ENCODE measurements around the gene NDUFS2.

NDUFS2 gene

DNA sequence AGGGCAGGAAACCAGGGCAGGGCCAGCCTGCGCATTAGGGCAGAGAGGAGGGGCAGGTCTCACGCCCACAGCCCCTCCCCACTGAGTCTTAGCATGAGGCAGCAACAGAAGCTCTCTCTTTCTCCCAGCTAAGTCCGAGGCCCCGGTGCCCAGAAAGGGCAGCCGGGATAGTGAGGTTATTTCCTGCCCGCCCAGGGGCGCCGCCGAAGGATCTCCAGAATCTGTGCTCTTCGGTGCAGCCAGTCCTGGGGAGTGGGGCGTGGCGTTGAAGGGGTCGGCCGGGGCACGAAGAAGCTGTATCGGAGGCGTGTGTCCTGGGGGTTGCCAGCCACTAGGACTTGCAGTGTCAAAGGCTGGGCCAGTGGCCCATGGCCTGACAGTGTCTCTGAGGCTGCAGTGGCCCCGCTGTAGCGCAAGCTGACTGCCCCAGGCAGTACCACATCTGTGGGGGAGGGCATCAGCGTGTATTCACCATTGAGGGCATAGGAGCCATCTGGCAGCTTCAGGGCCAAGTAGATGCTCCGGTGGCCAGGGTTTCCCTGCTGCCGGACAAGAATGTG, 11.1 kb upstream of the NDUFS2 start:
- DNase-seq = no peak
- in situ Hi-C loops (cut with MboI; ENCODE audit: low pct_unique_long_range_greater_than_20kb, low sequenced_read_pairs) = loop anchor here (25.0 kb wide), 1 partner anchor 196 kb away; no protein-coding TSS in a partner anchor

DNA sequence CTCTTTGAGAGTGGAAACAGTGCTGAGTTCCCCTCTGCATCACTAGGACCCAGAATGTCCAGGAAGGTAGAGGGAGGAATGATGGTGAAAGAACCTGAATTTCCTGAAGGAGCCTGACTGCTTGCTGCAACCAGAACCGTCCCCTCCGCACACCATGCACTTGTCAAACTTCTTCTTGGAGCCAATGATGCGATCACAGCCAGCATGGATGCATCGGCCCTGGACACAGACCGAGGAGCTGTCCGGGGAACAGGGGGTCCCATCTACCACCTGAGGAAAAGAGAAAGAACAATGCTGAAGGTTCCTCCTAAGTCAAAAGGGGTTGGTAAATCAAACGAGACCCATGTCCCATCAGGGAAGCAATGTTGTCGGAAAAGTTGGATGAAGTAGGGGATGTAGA, 10.2 kb upstream of the NDUFS2 start:
- DNase-seq = no peak
- in situ Hi-C loops (cut with MboI; ENCODE audit: low pct_unique_long_range_greater_than_20kb, low sequenced_read_pairs) = loop anchor here (25.0 kb wide), 1 partner anchor 195 kb away; no protein-coding TSS in a partner anchor

DNA sequence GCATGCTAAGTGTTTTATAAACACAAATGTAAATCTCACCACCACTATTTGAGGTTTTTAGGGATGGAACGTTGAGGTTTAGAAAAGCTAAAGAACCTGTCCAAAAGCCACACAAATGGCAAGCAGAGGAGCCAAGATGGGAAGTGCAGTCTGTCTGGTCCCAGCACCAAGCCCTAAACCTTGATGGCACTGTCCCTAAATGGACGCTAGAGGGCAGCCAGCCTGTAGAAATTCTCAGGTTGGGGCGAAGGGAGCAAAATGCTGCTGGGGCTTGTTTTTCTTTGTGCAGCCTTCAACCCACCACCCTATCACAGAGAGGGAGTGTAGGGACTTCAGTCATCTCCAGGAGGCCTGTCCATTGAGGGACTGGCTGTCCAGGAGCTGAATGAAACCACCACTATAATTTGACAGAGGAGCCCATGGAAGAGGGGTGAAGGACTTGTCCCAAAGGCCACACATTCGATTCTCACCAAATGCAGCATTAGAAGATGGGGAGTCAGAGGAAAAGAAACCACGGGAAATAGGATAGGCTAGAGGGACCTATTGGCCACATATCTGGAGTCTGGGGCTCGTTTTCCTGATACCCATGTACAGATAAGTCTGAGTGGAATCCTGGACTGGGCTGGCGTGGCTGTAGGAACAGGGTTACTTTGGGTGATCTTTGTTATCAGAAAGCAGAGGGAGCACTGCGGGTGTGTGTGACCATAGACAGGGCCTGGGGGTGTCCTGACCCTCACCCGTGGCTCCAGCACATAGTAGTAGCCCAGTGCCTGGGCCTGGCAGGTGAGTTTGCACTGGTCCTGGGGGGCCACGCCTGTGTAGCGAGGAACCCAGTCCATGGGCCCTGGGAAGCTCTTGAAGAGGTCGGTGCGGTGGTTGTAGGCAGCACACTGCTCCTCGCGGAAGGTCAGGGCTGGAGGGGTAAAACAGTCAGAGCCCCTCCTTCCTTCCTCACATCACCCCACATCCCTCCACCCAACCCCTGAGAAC, 9.4 kb upstream of the NDUFS2 start:
- peak; percentile 86 for DNase-seq
- in situ Hi-C loops (cut with MboI; ENCODE audit: low pct_unique_long_range_greater_than_20kb, low sequenced_read_pairs) = loop anchor here (25.0 kb wide), 1 partner anchor 195 kb away; no protein-coding TSS in a partner anchor

DNA sequence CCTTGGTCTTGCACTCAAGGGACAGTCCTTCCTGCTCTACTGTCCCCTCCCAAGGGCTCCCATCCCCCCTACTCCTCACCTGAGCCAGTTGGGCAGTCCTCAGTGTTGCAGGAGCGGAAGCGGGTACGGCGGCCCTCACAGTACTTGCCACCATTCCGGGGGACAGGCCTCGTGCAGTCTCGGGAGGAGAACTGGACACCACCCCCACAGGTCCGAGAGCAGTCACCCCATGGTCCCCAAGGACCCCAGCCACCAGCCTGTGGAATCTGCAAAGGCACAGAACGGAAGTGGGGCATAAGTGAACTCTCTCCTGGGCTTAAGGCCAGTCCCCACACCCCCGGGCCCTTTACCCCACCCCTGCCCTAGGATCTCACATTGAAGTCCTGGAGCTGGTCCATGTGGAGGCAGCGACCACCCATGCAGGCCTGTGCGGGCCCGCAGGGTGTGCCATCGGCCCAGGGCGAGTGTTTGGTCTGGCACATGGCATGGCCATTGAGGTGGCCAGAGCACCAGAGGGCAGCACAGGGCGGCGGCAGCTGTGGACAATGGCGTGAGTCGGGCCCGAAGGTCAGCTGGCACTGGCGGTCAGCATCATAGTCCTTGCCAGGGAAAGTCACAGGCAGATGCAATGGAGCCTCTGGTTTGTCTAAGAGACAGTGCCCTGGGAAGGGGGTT, 8.5 kb upstream of the NDUFS2 start:
- in situ Hi-C loops (cut with MboI; ENCODE audit: low pct_unique_long_range_greater_than_20kb, low sequenced_read_pairs) = loop anchor here (25.0 kb wide), 1 partner anchor 194 kb away; no protein-coding TSS in a partner anchor
- no peak for DNase-seq

DNA sequence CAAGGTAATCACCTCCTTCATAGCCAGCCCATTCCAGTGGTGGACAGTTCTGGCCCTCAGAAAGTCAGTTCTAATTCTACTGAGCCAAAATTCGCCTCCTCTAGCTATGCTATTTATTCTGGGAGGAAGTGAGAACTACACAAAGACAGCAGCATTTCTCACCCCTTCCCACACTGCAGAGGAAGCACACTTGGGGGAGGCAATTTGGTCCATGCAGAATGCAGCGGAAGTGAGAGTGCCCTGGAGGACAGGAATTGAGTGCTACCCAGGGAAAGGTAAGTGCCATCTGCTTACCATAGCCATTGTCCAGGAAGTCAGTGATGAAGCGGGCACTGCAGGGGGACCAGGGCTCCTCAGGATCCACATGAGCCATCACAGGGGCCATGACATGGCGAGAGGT, 7.0 kb upstream of the NDUFS2 start:
- DNase-seq = peak; percentile 19
- in situ Hi-C loops (cut with MboI; ENCODE audit: low pct_unique_long_range_greater_than_20kb, low sequenced_read_pairs) = loop anchor here (25.0 kb wide), 1 partner anchor 192 kb away; no protein-coding TSS in a partner anchor

DNA sequence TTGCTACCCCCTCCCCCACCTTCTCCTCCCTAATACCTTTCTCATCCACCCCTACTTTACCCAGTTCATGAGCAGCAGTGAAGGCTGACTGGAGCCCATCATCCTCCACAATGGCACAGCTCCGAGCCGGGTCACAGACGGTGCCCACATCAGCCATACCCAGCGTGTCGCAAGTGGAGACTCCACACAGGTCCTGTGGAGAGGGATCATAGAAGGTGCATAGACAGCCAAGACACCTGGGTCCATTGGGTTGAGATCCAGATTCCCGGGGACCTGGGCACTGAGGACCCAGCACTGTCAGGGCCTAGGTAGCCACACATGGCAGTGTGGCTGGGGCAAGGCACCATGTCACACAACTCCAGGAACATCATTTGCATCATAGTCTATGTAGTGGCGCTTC, 6.1 kb upstream of the NDUFS2 start:
- in situ Hi-C loops (cut with MboI; ENCODE audit: low pct_unique_long_range_greater_than_20kb, low sequenced_read_pairs) = loop anchor here (25.0 kb wide), 1 partner anchor 191 kb away; no protein-coding TSS in a partner anchor

DNA sequence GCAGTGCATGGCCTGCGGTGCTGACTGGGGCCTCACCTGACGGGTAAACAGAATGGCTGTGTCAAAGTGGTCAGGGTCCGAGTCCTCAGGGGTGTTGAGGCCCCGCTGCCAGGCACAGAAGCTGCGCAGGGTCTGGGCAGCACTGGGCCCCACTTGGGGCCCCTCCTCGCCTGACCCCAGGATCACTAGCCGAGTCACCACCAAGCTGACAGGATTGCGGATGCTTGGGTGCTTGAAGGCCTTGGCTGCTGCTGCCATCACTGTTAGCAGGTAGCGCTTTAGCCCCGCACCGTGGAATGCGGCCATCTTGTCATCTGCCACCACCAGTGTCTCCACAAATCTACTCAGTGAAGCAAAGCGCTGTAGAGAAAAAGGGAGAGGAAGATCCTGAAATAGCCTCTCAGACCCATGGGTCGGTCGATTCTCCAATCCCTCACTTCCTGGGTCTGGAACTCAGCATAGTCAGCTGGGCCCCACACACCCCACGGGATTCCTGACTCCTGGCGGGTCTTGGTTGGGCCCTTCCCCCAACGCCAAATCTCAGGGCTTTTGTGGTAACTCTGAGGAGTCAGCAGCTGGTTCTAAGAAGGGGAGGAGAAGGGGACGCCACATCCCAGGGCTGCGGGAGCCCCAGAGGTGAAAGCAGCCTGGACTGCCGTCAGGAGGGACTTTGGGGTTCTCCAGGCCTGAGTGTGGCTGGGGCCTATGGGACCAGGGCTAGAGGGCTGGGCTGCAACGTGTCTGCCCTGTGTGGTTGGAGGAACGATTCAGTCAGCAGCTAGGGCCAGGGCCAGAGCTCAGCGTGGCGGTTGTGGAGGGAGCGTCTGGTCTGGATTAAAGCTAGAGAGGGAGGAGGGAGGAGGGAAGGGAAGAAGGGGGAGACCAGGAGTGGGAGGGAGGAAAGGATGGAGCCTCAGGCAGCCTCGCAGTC, 5.4 kb upstream of the NDUFS2 start:
- no peak for DNase-seq
- in situ Hi-C loops (cut with MboI; ENCODE audit: low pct_unique_long_range_greater_than_20kb, low sequenced_read_pairs) = loop anchor here (25.0 kb wide), 1 partner anchor 191 kb away; no protein-coding TSS in a partner anchor

More for the DNA sequence above, 6.1 kb upstream of the NDUFS2 start:
- no peak for DNase-seq

DNA sequence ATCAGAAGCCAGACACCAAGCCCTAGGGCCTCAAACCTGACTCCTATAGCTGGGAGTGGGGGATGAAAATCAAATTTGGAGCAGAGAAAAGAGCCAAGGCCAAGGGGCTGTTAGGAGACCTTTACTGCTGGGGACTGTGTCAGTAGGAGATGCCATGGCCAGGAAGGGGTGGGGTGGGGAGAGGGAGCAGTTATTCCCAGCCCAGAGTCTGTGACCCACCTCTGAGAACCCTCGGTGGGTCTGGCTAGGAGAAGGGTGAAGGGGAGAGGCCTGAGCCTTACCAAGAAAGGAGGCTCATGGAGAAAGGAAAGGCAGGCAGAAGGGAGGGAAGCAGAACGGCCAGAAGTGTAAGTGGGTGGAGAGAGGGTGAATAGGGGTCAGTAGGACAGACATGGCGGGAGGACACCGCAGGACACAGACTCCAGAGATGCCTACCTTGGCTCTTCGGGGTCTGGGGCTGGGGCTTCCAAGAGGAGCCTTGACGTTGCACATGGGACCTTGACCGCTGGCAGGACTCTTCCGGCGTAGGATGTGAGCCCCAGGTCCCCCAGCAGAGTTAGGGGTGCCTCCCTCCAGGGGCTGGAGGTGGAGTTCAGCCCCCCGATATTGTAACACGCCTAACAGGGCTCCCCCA, 4.5 kb upstream of the NDUFS2 start:
- DNase-seq = no peak
- in situ Hi-C loops (cut with MboI; ENCODE audit: low pct_unique_long_range_greater_than_20kb, low sequenced_read_pairs) = loop anchor here (25.0 kb wide), 1 partner anchor 190 kb away; no protein-coding TSS in a partner anchor

DNA sequence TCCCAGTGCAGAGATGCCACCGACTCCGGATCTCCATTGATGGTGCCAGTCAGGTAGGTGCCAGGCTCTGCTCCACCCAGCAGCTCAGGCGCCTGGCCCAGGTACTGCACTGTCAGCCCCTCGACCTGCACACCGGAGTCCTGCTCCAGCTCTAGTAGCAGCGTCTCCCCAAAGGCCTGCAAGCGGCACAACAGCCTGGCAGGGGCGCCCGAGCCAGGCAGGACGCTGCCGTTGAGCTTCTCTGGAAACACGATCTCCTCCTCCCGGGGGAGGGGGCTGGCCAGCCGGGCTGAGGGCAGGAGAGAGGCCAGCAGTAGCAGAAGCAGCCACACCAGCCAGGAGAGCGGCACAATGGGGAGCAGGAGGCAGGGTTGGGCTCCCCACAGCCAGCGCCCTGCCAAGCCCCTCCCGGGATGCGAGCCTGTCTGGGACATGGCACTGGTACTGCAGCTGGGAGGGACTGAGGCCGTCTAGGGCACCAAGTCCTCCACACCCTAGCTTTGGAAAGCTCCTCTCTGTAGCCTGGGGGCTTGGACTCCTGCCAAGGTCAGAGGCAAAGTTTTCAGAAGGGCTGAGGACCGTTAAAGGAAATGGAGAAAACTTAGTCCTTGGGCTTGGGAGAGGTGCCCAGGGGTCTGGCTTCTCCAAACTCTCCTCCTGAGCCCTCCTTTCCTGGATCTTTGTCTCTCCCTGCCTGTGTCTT, 3.8 kb upstream of the NDUFS2 start:
- no peak for DNase-seq
- in situ Hi-C loops (cut with MboI; ENCODE audit: low pct_unique_long_range_greater_than_20kb, low sequenced_read_pairs) = loop anchor here (25.0 kb wide), 1 partner anchor 189 kb away; no protein-coding TSS in a partner anchor

DNA sequence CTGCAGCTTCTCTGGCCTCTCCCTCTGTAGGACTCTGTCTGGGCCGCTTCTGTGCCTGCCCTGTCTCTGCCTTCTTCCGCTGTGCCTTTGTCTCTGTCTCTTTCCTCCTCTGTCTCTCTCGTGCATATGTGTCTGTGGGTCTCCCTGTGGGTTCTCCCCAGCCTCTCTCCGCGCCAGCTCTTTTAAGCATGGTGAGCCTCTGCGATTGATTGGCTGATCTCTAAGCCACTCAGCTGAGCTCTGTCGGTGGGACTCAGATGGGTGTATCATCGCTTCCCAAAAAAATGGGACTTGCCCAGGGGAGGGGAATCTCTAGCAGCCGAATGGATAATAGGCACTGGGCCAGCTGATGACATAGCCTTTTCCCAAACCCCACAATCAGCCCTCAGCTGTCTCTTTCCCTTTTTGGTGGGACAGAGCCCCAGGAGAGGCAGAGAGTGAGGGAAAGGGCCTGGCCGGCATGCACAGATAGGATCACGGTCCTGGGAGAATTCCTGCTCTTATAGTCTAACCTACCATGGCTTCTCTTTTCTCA, 3.2 kb upstream of the NDUFS2 start, which contains the start of gene ADAMTS4:
ADAMTS4 (minus strand) TSS at position 158 of the 535 bp plus-strand sequence. CDS start 427 bp downstream, outside the sequence.
- in situ Hi-C loops (cut with MboI; ENCODE audit: low pct_unique_long_range_greater_than_20kb, low sequenced_read_pairs) = loop anchor here (25.0 kb wide), 1 partner anchor 188 kb away; no protein-coding TSS in a partner anchor
- DNase-seq = no peak

DNA sequence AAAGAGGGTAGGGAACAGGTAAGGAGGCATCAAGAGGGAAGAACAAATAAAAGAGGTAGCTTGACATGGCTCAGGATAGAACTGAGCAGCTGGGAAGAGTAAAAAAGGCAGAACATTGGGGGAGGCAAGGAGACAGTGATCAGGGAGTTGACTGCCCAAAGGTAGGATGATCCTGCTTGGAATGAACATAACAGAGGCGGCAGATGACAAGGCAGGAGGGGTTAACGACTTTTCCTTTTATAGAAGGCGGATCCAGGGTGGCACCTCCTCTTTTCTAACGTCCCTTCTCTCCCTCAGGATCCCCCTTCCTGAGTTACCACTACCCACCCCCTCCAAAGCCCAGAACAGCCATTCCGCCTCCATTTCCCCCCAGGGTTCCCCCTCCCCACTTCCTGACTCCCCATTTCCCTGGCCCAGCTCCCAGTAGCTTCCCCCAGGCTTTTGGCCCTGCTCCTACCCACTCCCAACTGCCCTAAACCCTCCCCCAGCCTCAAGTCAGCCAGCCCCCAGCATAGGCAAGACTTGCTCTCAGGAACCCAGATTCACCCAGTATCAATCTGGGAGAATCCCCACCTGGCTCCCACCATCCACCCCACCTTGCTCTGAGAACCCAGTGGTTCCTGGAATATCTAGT, 2.5 kb upstream of the NDUFS2 start:
- in situ Hi-C loops (cut with MboI; ENCODE audit: low pct_unique_long_range_greater_than_20kb, low sequenced_read_pairs) = loop anchor here (25.0 kb wide), 1 partner anchor 188 kb away; no protein-coding TSS in a partner anchor
- no peak for DNase-seq

DNA sequence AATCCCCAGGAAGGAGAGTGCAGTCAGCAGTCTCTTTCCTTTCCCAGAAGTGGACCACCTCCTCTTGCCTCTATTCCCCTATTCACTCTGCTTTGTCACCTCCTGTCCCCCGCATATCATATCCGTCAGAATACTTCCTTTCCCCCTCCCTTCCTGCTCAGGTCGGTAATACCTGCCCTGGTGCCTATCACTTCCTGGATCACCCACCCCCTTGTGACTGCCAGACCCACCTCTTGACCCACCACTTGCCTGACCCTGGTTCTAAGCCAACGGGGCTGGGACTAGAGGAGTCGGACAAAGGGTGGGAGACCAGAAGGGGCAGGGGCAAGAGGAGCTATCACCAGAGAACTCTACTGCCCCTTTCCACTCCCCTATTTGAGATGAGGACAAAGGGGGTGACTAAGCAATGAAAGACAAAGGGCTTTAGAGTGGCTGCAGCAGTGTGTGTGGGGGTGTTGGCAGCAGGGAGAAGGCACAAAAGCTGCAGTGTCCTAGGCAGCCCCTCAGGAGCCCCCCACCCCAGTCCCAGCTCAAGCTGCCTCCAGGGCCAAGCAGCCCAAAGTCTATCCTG, 1.7 kb upstream of the NDUFS2 start:
- DNase-seq = no peak
- in situ Hi-C loops (cut with MboI; ENCODE audit: low pct_unique_long_range_greater_than_20kb, low sequenced_read_pairs) = no loop called here

DNA sequence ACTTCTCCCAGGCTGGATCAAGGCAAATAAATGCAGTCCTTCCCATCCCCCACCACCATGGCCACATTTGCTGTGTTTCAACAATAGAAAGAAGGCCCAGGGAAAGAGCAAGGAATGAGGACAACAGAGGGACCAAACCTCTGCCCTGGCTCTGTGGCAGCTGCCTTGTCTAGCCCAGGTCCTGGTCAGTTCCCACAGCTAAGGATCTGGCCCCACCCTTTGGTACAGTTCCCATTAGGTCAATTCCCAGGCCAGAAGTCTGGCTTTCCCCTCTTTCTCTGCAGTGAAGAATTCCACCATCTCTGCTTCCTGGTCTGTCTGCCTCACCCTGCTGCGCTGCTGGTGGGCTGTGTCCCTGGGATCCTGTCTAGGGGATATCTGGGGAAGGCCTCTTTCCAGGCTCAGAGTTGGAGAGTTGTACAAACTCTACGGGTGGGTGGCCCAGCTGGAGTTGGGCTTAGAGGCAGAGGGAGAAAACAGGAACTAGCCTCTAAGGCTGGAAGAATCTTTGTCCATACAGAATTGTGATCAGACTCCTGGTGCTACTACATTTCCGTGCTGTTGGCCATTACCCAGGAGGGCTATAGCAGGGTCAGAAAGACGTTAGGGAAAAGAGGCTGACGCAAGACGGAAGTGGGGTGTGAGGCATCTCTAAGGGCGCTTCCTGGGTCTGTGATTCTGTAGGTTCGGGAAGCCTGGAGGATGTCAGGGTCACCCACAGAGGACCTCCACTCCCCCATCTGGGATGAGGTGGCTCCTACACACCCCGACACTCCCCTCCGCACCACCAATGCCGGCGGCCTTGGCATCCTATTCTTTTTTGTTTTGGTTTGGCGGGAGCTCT, 953 bp upstream of the NDUFS2 start:
- in situ Hi-C loops (cut with MboI; ENCODE audit: low pct_unique_long_range_greater_than_20kb, low sequenced_read_pairs) = no loop called here
- peak; percentile 62 for DNase-seq

DNA sequence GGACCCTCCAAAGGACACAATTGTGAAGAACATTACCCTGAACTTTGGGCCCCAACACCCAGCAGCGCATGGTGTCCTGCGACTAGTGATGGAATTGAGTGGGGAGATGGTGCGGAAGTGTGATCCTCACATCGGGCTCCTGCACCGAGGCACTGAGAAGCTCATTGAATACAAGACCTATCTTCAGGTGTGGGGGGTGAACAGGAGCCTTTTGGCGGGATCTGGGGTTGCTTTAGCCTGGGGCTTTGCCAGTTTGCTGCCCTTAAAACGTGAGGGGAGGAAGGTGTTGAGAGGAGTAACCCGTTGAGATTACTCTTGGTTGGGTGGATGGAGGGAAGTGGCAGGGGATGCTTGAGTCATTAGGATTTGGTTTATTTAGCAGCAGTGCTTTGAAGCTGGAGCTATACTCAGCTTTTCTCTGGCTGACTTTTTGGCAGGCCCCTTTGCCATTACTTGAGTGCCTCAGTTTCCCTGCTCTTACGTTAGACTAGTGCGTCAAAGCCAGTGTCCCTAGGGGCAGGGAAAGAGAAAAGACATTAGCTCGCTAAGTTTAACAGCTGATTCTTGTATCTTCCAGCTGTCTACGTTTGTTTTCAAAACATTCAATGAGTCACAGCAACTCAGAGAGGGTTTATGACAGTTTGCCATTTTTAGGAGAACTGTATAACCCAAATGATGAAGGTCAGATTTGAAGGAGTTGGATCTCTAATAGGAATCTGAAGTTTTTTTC, 4.4 kb downstream of the NDUFS2 start:
- no peak for DNase-seq
- in situ Hi-C loops (cut with MboI; ENCODE audit: low pct_unique_long_range_greater_than_20kb, low sequenced_read_pairs) = no loop called here

DNA sequence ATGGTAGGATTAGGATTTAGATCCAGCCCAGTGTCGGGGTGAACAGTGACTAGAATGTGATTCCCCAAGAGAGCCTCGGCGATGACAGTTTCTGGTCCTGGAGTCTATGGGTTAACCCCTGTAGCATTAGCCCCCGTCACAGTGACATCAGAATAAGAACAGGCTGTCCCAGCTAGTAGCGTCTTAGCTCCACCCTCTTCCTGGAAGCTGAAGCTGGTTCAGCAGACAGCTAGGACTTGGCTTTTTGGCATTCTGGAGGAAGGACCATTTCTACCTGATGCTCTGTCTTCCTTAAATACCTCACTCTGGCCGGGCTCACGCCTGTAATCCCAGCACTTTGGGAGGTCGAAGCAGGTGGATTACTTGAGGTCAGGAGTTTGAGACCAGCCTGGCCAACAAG, 5.0 kb downstream of the NDUFS2 start:
- in situ Hi-C loops (cut with MboI; ENCODE audit: low pct_unique_long_range_greater_than_20kb, low sequenced_read_pairs) = no loop called here
- DNase-seq = no peak
